Natural killer cell treated with Interleukin-12 subunit alpha and Interleukin-12 subunit beta and Interleukin-15 and Interleukin-18, amount 100 ng/mL, for 72 hours (primary cell): ENCODE results near the gene CHRNA7. TPM values are rescaled to one million over a fixed set of nuclear protein-coding genes. Genes with fewer than 3 reads are reported as not detected.
"Not testable (repeated sequence)": the region's sequence is repeated elsewhere in the genome, so short reads cannot be mapped to it uniquely, and the experiment has no call there.

Experiments
- ATAC-seq, 2 donors: fragments of 150-1000 bp; cut with Tn5 transposase in 1 of 2; sonication (Bioruptor Pico), chemical (Tn5 transposase) in 1 of 2; 2 replicates each; pipeline ENCODE4 v1.10.0; 2021
- DNase-seq: peaks from one replicate; pipeline ENCODE4 v3.0.0; 2022; ENCODE audit warnings: low spot score
- H3K27ac Mint-ChIP-seq, 2 donors: 1 replicate in 1 of 2; 2 replicates in 1 of 2; pipeline ENCODE4 v1.8.0; 2022; ENCODE audit warnings: mixed read lengths in 2 of 2, mild to moderate bottlenecking in 1 of 2, moderate library complexity in 1 of 2
- H3K27me3 Mint-ChIP-seq, 2 donors: 1 replicate in 1 of 2; 2 replicates in 1 of 2; pipeline ENCODE4 v1.8.0; 2022; ENCODE audit warnings: mixed read lengths in 2 of 2
- H3K36me3 Mint-ChIP-seq: one replicate; pipeline ENCODE4 v1.8.0; 2022; ENCODE audit warnings: mixed read lengths
- H3K4me1 Mint-ChIP-seq, 2 donors: 1 replicate in 1 of 2; 2 replicates in 1 of 2; pipeline ENCODE4 v1.8.0; 2022; ENCODE audit warnings: low read depth in 2 of 2, mixed read lengths in 2 of 2, mild to moderate bottlenecking in 1 of 2
- H3K4me3 Mint-ChIP-seq: one replicate; pipeline ENCODE4 v1.8.0; 2022; ENCODE audit warnings: mixed read lengths
- H3K9me3 Mint-ChIP-seq: 2 replicates; pipeline ENCODE4 v1.8.0; 2022; ENCODE audit warnings: mixed read lengths
- total RNA-seq, 2 donors: library from RNA; stranded (reverse); gene quantifications; one replicate each; pipeline ENCODE4 v1.2.3, GENCODE V29; 2022

The CHRNA7 gene
- total RNA-seq, 2 donors from 2014 or later = 1.2 TPM

GRCh38 chr15:32119694-32120330 is 89.5 kb downstream of the CHRNA7 start:
- Mint-ChIP-seq H3K27ac (no peak overlapping the region), H3K27me3 (peaks cover 17% of the 10 kb centered on the region in 2 donors), H3K4me3 (no peak overlapping the region), H3K4me1 (no peaks in the 10 kb centered on the region), H3K36me3 (no peaks in the 10 kb centered on the region), H3K9me3 (no peaks in the 10 kb centered on the region)
- DNase-seq (no peak), ATAC-seq (no peak)

GRCh38 chr15:32120577-32121383 is 90.5 kb downstream of the CHRNA7 start:
- no peak for ATAC-seq
- Mint-ChIP-seq H3K9me3 (no peaks in the 10 kb centered on the region), H3K4me3 (no peak overlapping the region), H3K4me1 (no peaks in the 10 kb centered on the region), H3K36me3 (no peaks in the 10 kb centered on the region), H3K27me3 (peaks cover 15 to 22% of the 10 kb centered on the region in 2 donors), H3K27ac (no peak overlapping the region)
- no peak for DNase-seq

- H3K36me3 Mint-ChIP-seq = no peaks in the 10 kb centered on the region
- no peaks in the 10 kb centered on the region for H3K4me1 Mint-ChIP-seq
- ATAC-seq (no peak), DNase-seq (no peak)
- no peaks in the 10 kb centered on the region for H3K9me3 Mint-ChIP-seq
- no peak overlapping the region for H3K4me3 Mint-ChIP-seq
- no peak overlapping the region for H3K27ac Mint-ChIP-seq
- peaks cover 15 to 22% of the 10 kb centered on the region in 2 donors for H3K27me3 Mint-ChIP-seq
Observed at GRCh38 chr15:32121384-32121695, 91.0 kb downstream of the CHRNA7 start.

GRCh38 chr15:32122013-32122412 is 91.7 kb downstream of the CHRNA7 start:
- DNase-seq (no peak), ATAC-seq (no peak)
- H3K4me1 Mint-ChIP-seq = no peaks in the 10 kb centered on the region
- H3K4me3 Mint-ChIP-seq = no peak overlapping the region
- H3K27ac Mint-ChIP-seq = no peak overlapping the region
- H3K9me3 Mint-ChIP-seq = no peaks in the 10 kb centered on the region
- H3K36me3 Mint-ChIP-seq = no peaks in the 10 kb centered on the region
- peaks cover 15 to 22% of the 10 kb centered on the region in 2 donors for H3K27me3 Mint-ChIP-seq

GRCh38 chr15:32123473-32123872 is 93.2 kb downstream of the CHRNA7 start:
- DNase-seq (no peak), ATAC-seq (no peak)
- no peak overlapping the region for H3K4me3 Mint-ChIP-seq
- H3K27me3 Mint-ChIP-seq = peaks cover 19 to 28% of the 10 kb centered on the region in 2 donors
- no peaks in the 10 kb centered on the region for H3K4me1 Mint-ChIP-seq
- no peaks in the 10 kb centered on the region for H3K36me3 Mint-ChIP-seq
- H3K9me3 Mint-ChIP-seq = no peaks in the 10 kb centered on the region
- H3K27ac Mint-ChIP-seq = no peak overlapping the region

GRCh38 chr15:32124726-32125125 is 94.4 kb downstream of the CHRNA7 start:
- no peak for ATAC-seq
- H3K4me1 Mint-ChIP-seq = no peaks in the 10 kb centered on the region
- peaks cover 21 to 37% of the 10 kb centered on the region in 2 donors for H3K27me3 Mint-ChIP-seq
- DNase-seq = no peak
- H3K27ac Mint-ChIP-seq = no peak overlapping the region
- no peaks in the 10 kb centered on the region for H3K9me3 Mint-ChIP-seq
- H3K36me3 Mint-ChIP-seq = no peaks in the 10 kb centered on the region
- no peak overlapping the region for H3K4me3 Mint-ChIP-seq

- Mint-ChIP-seq H3K9me3 (no peaks in the 10 kb centered on the region), H3K27ac (no peak overlapping the region), H3K27me3 (peaks cover 26 to 41% of the 10 kb centered on the region in 2 donors), H3K4me3 (no peak overlapping the region), H3K36me3 (no peaks in the 10 kb centered on the region), H3K4me1 (no peaks in the 10 kb centered on the region)
- DNase-seq (no peak), ATAC-seq (no peak)
Observed at GRCh38 chr15:32125595-32125994, 95.3 kb downstream of the CHRNA7 start.

GRCh38 chr15:32129815-32130214 is 99.5 kb downstream of the CHRNA7 start:
- H3K4me3 Mint-ChIP-seq = no peak overlapping the region
- ATAC-seq (no peak), DNase-seq (no peak)
- no peaks in the 10 kb centered on the region for H3K9me3 Mint-ChIP-seq
- peaks cover 21 to 46% of the 10 kb centered on the region in 2 donors for H3K27me3 Mint-ChIP-seq
- H3K36me3 Mint-ChIP-seq = no peaks in the 10 kb centered on the region
- no peaks in the 10 kb centered on the region for H3K4me1 Mint-ChIP-seq
- no peak overlapping the region for H3K27ac Mint-ChIP-seq

GRCh38 chr15:32130823-32131222 is 100.5 kb downstream of the CHRNA7 start:
- Mint-ChIP-seq H3K4me1 (no peaks in the 10 kb centered on the region), H3K27me3 (peaks cover 27 to 50% of the 10 kb centered on the region in 2 donors), H3K9me3 (no peaks in the 10 kb centered on the region), H3K36me3 (no peaks in the 10 kb centered on the region), H3K4me3 (no peak overlapping the region), H3K27ac (no peak overlapping the region)
- no peak for DNase-seq
- no peak for ATAC-seq

- H3K36me3 Mint-ChIP-seq = no peaks in the 10 kb centered on the region
- no peaks in the 10 kb centered on the region for H3K9me3 Mint-ChIP-seq
- no peaks in the 10 kb centered on the region for H3K4me1 Mint-ChIP-seq
- no peak overlapping the region for H3K4me3 Mint-ChIP-seq
- no peak for DNase-seq
- no peak overlapping the region for H3K27ac Mint-ChIP-seq
- H3K27me3 Mint-ChIP-seq = peaks cover 28 to 51% of the 10 kb centered on the region in 2 donors
- ATAC-seq = no peak
Observed at GRCh38 chr15:32131803-32132202, 101.5 kb downstream of the CHRNA7 start.

GRCh38 chr15:32132859-32133258 is 102.5 kb downstream of the CHRNA7 start:
- H3K36me3 Mint-ChIP-seq = no peaks in the 10 kb centered on the region
- DNase-seq (no peak), ATAC-seq (no peak)
- H3K4me3 Mint-ChIP-seq = no peak overlapping the region
- peaks cover 24 to 46% of the 10 kb centered on the region in 2 donors for H3K27me3 Mint-ChIP-seq
- H3K9me3 Mint-ChIP-seq = no peaks in the 10 kb centered on the region
- no peaks in the 10 kb centered on the region for H3K4me1 Mint-ChIP-seq
- H3K27ac Mint-ChIP-seq = no peak overlapping the region

- H3K27me3 Mint-ChIP-seq = peaks cover 21 to 27% of the 10 kb centered on the region in 2 donors
- no peak overlapping the region for H3K4me3 Mint-ChIP-seq
- no peaks in the 10 kb centered on the region for H3K9me3 Mint-ChIP-seq
- no peak overlapping the region for H3K27ac Mint-ChIP-seq
- no peak for ATAC-seq
- H3K36me3 Mint-ChIP-seq = no peaks in the 10 kb centered on the region
- DNase-seq = no peak
- H3K4me1 Mint-ChIP-seq = no peaks in the 10 kb centered on the region
Observed at GRCh38 chr15:32134842-32135241, 104.5 kb downstream of the CHRNA7 start.

- peaks cover 18 to 24% of the 10 kb centered on the region in 2 donors for H3K27me3 Mint-ChIP-seq
- no peak overlapping the region for H3K4me3 Mint-ChIP-seq
- DNase-seq = no peak
- no peaks in the 10 kb centered on the region for H3K36me3 Mint-ChIP-seq
- no peaks in the 10 kb centered on the region for H3K9me3 Mint-ChIP-seq
- no peak overlapping the region for H3K27ac Mint-ChIP-seq
- no peaks in the 10 kb centered on the region for H3K4me1 Mint-ChIP-seq
- no peak for ATAC-seq
Observed at GRCh38 chr15:32135335-32135734, 105.0 kb downstream of the CHRNA7 start.

GRCh38 chr15:32145512-32145911 is 115.2 kb downstream of the CHRNA7 start:
- not testable (repeated sequence) for H3K9me3 Mint-ChIP-seq, ATAC-seq, H3K4me3 Mint-ChIP-seq, DNase-seq, H3K27ac Mint-ChIP-seq, H3K4me1 Mint-ChIP-seq, H3K36me3 Mint-ChIP-seq
- H3K27me3 Mint-ChIP-seq = peaks cover 18 to 37% of the 10 kb centered on the region in 2 donors
